GM23338 (cell line): ENCODE data around the gene SLC35A1. TPM values are rescaled to one million over a fixed set of nuclear protein-coding genes. Genes with fewer than 3 reads are reported as not detected.
"Not testable (repeated sequence)": the region's sequence is repeated elsewhere in the genome, so short reads cannot be mapped to it uniquely, and the experiment has no call there.

Experiments
- ATAC-seq: fragments of 200-7000 bp; cut with Tn5 transposase; 3 replicates; pipeline ENCODE4 v1.9.1; 2020
- DNase-seq: peaks from one replicate; pipeline ENCODE4 v3.0.0-alpha.2; 2015; ENCODE audit warnings: low spot score
- H2AFZ ChIP-seq: fragments of 200-600 bp; sonication (generic); 2 replicates; pipeline ENCODE4 v1.8.0; 2016; ENCODE audit warnings: antibody characterized with exemption, mild to moderate bottlenecking, moderate library complexity
- H3F3A ChIP-seq: fragments of 200-600 bp; sonication (generic); replicated peaks from 2 replicates; pipeline ENCODE4 v1.8.0; 2017; ENCODE audit warnings: antibody characterized with exemption, mixed run types, low read depth
- H3K27ac ChIP-seq: fragments of 200-600 bp; sonication (generic); 2 replicates; pipeline ENCODE4 v1.6.1; 2016; ENCODE audit warnings: low read depth
- H3K27me3 ChIP-seq: fragments of 200-600 bp; sonication (generic); 2 replicates; pipeline ENCODE4 v1.8.0; 2016; ENCODE audit warnings: mild to moderate bottlenecking, mixed run types, moderate library complexity; ENCODE audit not compliant: insufficient read depth
- H3K36me3 ChIP-seq: fragments of 200-600 bp; sonication (generic); 2 replicates; pipeline ENCODE4 v1.8.0; 2016; ENCODE audit warnings: mild to moderate bottlenecking; ENCODE audit not compliant: insufficient read depth
- H3K4me1 ChIP-seq: fragments of 200-600 bp; sonication (generic); 2 replicates; pipeline ENCODE4 v1.8.0; 2016; ENCODE audit warnings: mild to moderate bottlenecking, moderate library complexity; ENCODE audit not compliant: insufficient read depth
- H3K4me2 ChIP-seq: fragments of 200-600 bp; sonication (generic); 2 replicates; pipeline ENCODE4 v1.7.1; 2017; ENCODE audit warnings: mixed run types
- H3K4me3 ChIP-seq: fragments of 200-600 bp; sonication (generic); 2 replicates; pipeline ENCODE4 v1.6.1; 2016; ENCODE audit warnings: mixed run types
- H3K79me2 ChIP-seq: fragments of 200-600 bp; sonication (generic); replicated peaks from 2 replicates; pipeline ENCODE4 v1.8.0; 2017; ENCODE audit warnings: mild to moderate bottlenecking; ENCODE audit not compliant: insufficient read depth
- H3K9me2 ChIP-seq: fragments of 200-600 bp; sonication (generic); 2 replicates; pipeline ENCODE4 v1.8.0; 2017; ENCODE audit not compliant: insufficient read depth
- H4K20me1 ChIP-seq: fragments of 200-600 bp; sonication (generic); replicated peaks from 2 replicates; pipeline ENCODE4 v1.8.0; 2017; ENCODE audit warnings: mild to moderate bottlenecking; ENCODE audit not compliant: insufficient read depth
- H3K27ac Mint-ChIP-seq: 2 replicates; pipeline ENCODE4 v1.8.0; 2020; ENCODE audit warnings: inconsistent platforms, mild to moderate bottlenecking, moderate library complexity, mixed read lengths
- H3K27me3 Mint-ChIP-seq: 3 replicates; pipeline ENCODE4 v1.8.0; 2022; ENCODE audit warnings: low read depth, mild to moderate bottlenecking, moderate library complexity, mixed read lengths, inconsistent platforms; ENCODE audit not compliant: insufficient read depth, poor library complexity
- H3K36me3 Mint-ChIP-seq: 3 replicates; pipeline ENCODE4 v1.8.0; 2021; ENCODE audit warnings: low read depth, mild to moderate bottlenecking, inconsistent platforms, moderate library complexity, mixed read lengths
- H3K4me1 Mint-ChIP-seq: 3 replicates; pipeline ENCODE4 v1.8.0; 2020; ENCODE audit warnings: mild to moderate bottlenecking, inconsistent platforms, mixed read lengths
- H3K4me3 Mint-ChIP-seq: 3 replicates; pipeline ENCODE4 v1.8.0; 2021; ENCODE audit warnings: moderate library complexity, mild to moderate bottlenecking, inconsistent platforms, mixed read lengths
- H3K9me3 Mint-ChIP-seq: 3 replicates; pipeline ENCODE4 v1.8.0; 2020; ENCODE audit warnings: moderate library complexity, mild to moderate bottlenecking, inconsistent platforms, mixed read lengths
- CREB1 ChIP-seq: fragments of 250-450 bp; sonication (Bioruptor Pico); IDR thresholded peaks from 2 replicates; pipeline ENCODE4 v1.5.0; 2020; ENCODE audit warnings: low read depth, mild to moderate bottlenecking, moderate library complexity
- EZH2phosphoT487 ChIP-seq: fragments of 200-600 bp; sonication (generic); IDR thresholded peaks from one replicate; pipeline ENCODE4 v1.8.1; 2018; ENCODE audit warnings: antibody characterized with exemption; ENCODE audit not compliant: unreplicated experiment
- JUNB ChIP-seq: IDR thresholded peaks from one replicate; pipeline ENCODE4 v1.6.1; 2016; ENCODE audit warnings: antibody characterized with exemption; ENCODE audit not compliant: unreplicated experiment
- NANOG ChIP-seq: IDR thresholded peaks from 2 replicates; pipeline ENCODE4 v1.6.1; 2016; ENCODE audit warnings: antibody characterized with exemption, borderline replicate concordance
- POLR2AphosphoS5 ChIP-seq: IDR thresholded peaks from 2 replicates; pipeline ENCODE4 v1.6.1; 2016; ENCODE audit warnings: antibody characterized with exemption, low read depth
- STAT1 ChIP-seq: IDR thresholded peaks from one replicate; pipeline ENCODE4 v1.6.1; 2016; ENCODE audit warnings: antibody characterized with exemption; ENCODE audit not compliant: unreplicated experiment
- ZNF114 ChIP-seq: fragments of 250-450 bp; sonication (Bioruptor Pico); IDR thresholded peaks from 2 replicates; pipeline ENCODE4 v1.5.0; 2020; ENCODE audit warnings: mild to moderate bottlenecking, moderate library complexity
- polyA plus RNA-seq: library from polyadenylated mRNA; unstranded; fragments of >200 nt; fragmentation: Nextera tagmentation; extraction: Ambion mirVana; gene quantifications from 2 replicates; pipeline ENCODE4 v1.2.1, GENCODE V29; 2016
- total RNA-seq: library from RNA; depleted of rRNA; stranded (reverse); fragments of >200 nt; shearing (Covaris generic); gene quantifications from 2 replicates; pipeline ENCODE4 v1.2.3, GENCODE V29; 2014
- TF ChIP-seq, protein P1 (sequence below): IDR thresholded peaks from 2 replicates; pipeline ENCODE4 v1.6.1; 2016; ENCODE audit warnings: antibody characterized with exemption
- TF ChIP-seq, protein P2 (sequence below): fragments of 250-450 bp; sonication (Bioruptor Pico); IDR thresholded peaks from 2 replicates; pipeline ENCODE4 v1.5.0; 2020; ENCODE audit warnings: mild to moderate bottlenecking, moderate library complexity

Gene SLC35A1
- total and polyA plus RNA-seq, 2 experiments from 2014 or later, result 11.1 to 15.1 TPM

DNA sequence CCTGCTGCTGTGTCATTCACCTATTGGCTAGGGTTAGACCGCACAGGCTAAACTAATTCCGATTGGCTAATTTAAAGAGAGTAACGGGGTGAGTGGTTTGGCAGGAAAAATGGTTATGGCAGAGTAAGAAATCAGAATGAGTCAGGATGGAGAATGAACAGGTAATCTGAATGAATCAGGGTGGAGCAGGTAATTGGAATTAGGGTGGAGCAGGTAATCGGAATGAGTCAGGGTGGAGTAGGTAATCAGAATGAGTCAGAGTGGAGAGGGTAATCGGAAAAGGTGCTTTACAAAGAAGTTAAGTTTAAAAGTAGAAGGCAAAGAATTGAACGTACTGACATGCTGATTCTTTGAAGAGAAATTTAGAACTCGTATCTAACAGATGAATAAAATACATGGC is 11.7 kb downstream of the SLC35A1 start (continued):
- TF ChIP-seq, protein P1, sequence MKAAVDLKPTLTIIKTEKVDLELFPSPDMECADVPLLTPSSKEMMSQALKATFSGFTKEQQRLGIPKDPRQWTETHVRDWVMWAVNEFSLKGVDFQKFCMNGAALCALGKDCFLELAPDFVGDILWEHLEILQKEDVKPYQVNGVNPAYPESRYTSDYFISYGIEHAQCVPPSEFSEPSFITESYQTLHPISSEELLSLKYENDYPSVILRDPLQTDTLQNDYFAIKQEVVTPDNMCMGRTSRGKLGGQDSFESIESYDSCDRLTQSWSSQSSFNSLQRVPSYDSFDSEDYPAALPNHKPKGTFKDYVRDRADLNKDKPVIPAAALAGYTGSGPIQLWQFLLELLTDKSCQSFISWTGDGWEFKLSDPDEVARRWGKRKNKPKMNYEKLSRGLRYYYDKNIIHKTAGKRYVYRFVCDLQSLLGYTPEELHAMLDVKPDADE, result no peak
- TF ChIP-seq STAT1, result no peak

DNA sequence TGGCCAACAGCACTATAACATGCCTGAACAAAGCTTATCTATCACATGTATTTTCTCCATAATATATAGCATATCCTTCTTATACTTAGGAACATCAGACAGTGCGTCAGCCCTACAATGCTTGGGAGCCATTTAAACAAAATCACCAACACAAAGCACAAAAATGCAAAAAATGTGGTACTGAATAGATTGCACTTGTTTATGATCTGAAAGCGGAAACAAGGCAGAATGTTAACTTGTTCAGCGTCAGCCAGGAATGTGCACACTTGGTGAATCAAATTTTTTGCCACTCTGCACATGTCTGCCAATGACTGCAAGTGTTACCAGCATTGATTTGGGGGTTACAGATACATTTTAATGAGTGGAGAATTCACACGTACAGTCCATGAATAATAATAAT is 14.8 kb downstream of the SLC35A1 start:
- Histone ChIP-seq H3K4me2 (no peak overlapping the region), H3F3A (no peaks in the 10 kb centered on the region), H4K20me1 (no peaks in the 10 kb centered on the region), H3K27me3 (no peaks in the 10 kb centered on the region), H3K36me3 (no peaks in the 10 kb centered on the region), H3K9me2 (no peaks in the 10 kb centered on the region), H2AFZ (no peak overlapping the region), H3K4me3 (no peak overlapping the region), H3K4me1 (no peaks in the 10 kb centered on the region), H3K79me2 (no peaks in the 10 kb centered on the region), H3K27ac (no peak overlapping the region)
- ATAC-seq (no peak), DNase-seq (no peak)
- H3K27ac Mint-ChIP-seq, result no peak overlapping the region
- H3K4me3 Mint-ChIP-seq, result no peak overlapping the region
- peaks cover 25% of the 10 kb centered on the region for H3K36me3 Mint-ChIP-seq
- H3K4me1 Mint-ChIP-seq, result peaks cover 16% of the 10 kb centered on the region
- H3K9me3 Mint-ChIP-seq, result peaks cover 14% of the 10 kb centered on the region
- TF ChIP-seq STAT1, result no peak
- no peak for TF ChIP-seq POLR2AphosphoS5
- TF ChIP-seq JUNB, result no peak
- TF ChIP-seq CREB1 (CRISPR knock-in tag), result no peak
- no peak for TF ChIP-seq EZH2phosphoT487
- TF ChIP-seq, protein P2, sequence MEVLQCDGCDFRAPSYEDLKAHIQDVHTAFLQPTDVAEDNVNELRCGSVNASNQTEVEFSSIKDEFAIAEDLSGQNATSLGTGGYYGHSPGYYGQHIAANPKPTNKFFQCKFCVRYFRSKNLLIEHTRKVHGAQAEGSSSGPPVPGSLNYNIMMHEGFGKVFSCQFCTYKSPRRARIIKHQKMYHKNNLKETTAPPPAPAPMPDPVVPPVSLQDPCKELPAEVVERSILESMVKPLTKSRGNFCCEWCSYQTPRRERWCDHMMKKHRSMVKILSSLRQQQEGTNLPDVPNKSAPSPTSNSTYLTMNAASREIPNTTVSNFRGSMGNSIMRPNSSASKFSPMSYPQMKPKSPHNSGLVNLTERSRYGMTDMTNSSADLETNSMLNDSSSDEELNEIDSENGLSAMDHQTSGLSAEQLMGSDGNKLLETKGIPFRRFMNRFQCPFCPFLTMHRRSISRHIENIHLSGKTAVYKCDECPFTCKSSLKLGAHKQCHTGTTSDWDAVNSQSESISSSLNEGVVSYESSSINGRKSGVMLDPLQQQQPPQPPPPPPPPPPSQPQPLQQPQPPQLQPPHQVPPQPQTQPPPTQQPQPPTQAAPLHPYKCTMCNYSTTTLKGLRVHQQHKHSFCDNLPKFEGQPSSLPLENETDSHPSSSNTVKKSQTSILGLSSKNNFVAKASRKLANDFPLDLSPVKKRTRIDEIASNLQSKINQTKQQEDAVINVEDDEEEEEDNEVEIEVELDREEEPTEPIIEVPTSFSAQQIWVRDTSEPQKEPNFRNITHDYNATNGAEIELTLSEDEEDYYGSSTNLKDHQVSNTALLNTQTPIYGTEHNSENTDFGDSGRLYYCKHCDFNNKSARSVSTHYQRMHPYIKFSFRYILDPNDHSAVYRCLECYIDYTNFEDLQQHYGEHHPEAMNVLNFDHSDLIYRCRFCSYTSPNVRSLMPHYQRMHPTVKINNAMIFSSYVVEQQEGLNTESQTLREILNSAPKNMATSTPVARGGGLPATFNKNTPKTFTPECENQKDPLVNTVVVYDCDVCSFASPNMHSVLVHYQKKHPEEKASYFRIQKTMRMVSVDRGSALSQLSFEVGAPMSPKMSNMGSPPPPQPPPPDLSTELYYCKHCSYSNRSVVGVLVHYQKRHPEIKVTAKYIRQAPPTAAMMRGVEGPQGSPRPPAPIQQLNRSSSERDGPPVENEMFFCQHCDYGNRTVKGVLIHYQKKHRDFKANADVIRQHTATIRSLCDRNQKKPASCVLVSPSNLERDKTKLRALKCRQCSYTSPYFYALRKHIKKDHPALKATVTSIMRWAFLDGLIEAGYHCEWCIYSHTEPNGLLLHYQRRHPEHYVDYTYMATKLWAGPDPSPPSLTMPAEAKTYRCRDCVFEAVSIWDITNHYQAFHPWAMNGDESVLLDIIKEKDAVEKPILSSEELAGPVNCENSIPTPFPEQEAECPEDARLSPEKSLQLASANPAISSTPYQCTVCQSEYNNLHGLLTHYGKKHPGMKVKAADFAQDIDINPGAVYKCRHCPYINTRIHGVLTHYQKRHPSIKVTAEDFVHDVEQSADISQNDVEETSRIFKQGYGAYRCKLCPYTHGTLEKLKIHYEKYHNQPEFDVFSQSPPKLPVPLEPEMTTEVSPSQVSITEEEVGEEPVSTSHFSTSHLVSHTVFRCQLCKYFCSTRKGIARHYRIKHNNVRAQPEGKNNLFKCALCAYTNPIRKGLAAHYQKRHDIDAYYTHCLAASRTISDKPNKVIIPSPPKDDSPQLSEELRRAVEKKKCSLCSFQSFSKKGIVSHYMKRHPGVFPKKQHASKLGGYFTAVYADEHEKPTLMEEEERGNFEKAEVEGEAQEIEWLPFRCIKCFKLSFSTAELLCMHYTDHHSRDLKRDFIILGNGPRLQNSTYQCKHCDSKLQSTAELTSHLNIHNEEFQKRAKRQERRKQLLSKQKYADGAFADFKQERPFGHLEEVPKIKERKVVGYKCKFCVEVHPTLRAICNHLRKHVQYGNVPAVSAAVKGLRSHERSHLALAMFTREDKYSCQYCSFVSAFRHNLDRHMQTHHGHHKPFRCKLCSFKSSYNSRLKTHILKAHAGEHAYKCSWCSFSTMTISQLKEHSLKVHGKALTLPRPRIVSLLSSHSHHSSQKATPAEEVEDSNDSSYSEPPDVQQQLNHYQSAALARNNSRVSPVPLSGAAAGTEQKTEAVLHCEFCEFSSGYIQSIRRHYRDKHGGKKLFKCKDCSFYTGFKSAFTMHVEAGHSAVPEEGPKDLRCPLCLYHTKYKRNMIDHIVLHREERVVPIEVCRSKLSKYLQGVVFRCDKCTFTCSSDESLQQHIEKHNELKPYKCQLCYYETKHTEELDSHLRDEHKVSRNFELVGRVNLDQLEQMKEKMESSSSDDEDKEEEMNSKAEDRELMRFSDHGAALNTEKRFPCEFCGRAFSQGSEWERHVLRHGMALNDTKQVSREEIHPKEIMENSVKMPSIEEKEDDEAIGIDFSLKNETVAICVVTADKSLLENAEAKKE (CRISPR knock-in tag), result no peak
- TF ChIP-seq ZNF114, result no peak
- no peak for TF ChIP-seq NANOG
- H3K27me3 Mint-ChIP-seq, result no peaks in the 10 kb centered on the region

DNA sequence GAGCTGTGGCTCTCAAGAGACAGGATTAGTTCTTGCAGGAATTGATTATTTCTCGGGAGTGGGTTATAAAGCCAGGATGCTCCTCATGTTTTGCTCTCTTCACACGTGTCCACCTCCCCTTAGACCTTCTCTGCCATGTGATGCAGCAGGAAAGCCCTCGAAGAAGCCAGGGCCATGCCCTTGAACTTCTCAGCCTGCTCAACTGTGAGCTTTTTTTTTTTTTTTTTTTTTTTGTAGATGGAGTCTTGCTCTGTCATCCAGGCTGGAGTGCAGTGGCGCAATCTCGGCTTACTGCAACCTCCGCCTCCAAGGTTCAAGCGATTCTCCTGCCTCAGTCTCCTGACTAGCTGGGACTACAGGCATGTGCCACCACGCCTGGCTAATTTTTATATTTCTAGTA is 16.6 kb downstream of the SLC35A1 start:
- not testable (repeated sequence) for H3K4me3 ChIP-seq, H3F3A ChIP-seq, H3K27me3 Mint-ChIP-seq, H3K4me3 Mint-ChIP-seq, H3K27ac Mint-ChIP-seq, H3K27me3 ChIP-seq, H3K27ac ChIP-seq, H3K79me2 ChIP-seq, H2AFZ ChIP-seq, DNase-seq, H3K36me3 ChIP-seq, H3K9me2 ChIP-seq, H3K4me2 ChIP-seq, H4K20me1 ChIP-seq, ATAC-seq, H3K4me1 ChIP-seq, H3K9me3 Mint-ChIP-seq
- Mint-ChIP-seq H3K4me1 (peaks cover 12% of the 10 kb centered on the region; the same call in 2 of the 3 replicates), H3K36me3 (peaks cover 11% of the 10 kb centered on the region)
